Common myeloid progenitor, CD34-positive (primary cell): ENCODE measurements around the gene TRIOBP.

ENCODE experiments used
- CTCF ChIA-PET: fragments of 350-600 bp; sonication (Branson Sonifier 250); formaldehyde crosslinking; loops from one replicate; lab custom pipeline; 2021; ENCODE audit warnings: antibody characterized with exemption; lab: Charles Lee
- POLR2A ChIA-PET: fragments of 350-600 bp; sonication (Branson Sonifier 250); formaldehyde crosslinking; loops from one replicate; lab custom pipeline; 2021; ENCODE audit warnings: antibody characterized with exemption; lab: Charles Lee
- DNase-seq, 3 donors: peaks; one replicate each; pipeline versions ENCODE4 v3.0.0 to v3.0.0-alpha.2; 2013
- H3K27ac ChIP-seq, 2 experiments: 1 replicate in 1 of 2; 2 replicates in 1 of 2; pipeline ENCODE4 v1.7.0; 2013; ENCODE audit warnings: inconsistent platforms in 2 of 2, low read length in 2 of 2, mild to moderate bottlenecking in 2 of 2, low read depth in 1 of 2, moderate library complexity in 1 of 2; ENCODE audit not compliant: severe bottlenecking in 2 of 2, insufficient read depth in 1 of 2, poor library complexity in 1 of 2
- H3K27me3 ChIP-seq, 5 experiments: replicated peaks in 2 of 5; 1 replicate in 3 of 5; 2 replicates in 2 of 5; pipeline versions ENCODE4 v1.6.1 to v1.7.0; 2013; ENCODE audit warnings: low read length in 4 of 5, mild to moderate bottlenecking in 2 of 5, moderate library complexity in 2 of 5, inconsistent platforms in 1 of 5; ENCODE audit not compliant: insufficient read depth in 5 of 5, control insufficient read depth in 4 of 5
- H3K36me3 ChIP-seq, 4 experiments: 1 replicate in 2 of 4; 2 replicates in 2 of 4; pipeline versions ENCODE4 v1.6.1 to v1.7.0; 2013; ENCODE audit warnings: low read length in 3 of 4, control low read depth in 1 of 4, mild to moderate bottlenecking in 1 of 4; ENCODE audit not compliant: control insufficient read depth in 4 of 4, insufficient read depth in 4 of 4
- H3K4me1 ChIP-seq, 4 experiments: 1 replicate in 3 of 4; 2 replicates in 1 of 4; pipeline versions ENCODE4 v1.6.1 to v1.7.1; 2013; ENCODE audit warnings: low read length in 3 of 4, mild to moderate bottlenecking in 3 of 4, control low read depth in 1 of 4, inconsistent platforms in 1 of 4, moderate library complexity in 1 of 4; ENCODE audit not compliant: control insufficient read depth in 4 of 4, insufficient read depth in 4 of 4; ENCODE audit errors: control extremely low read depth in 1 of 4
- H3K4me3 ChIP-seq, 7 experiments: 1 replicate in 4 of 7; 2 replicates in 3 of 7; pipeline versions ENCODE4 v1.5.1 to v1.7.0; 2013; ENCODE audit warnings: mild to moderate bottlenecking in 7 of 7, low read length in 6 of 7, moderate library complexity in 6 of 7, inconsistent platforms in 2 of 7, low read depth in 2 of 7, control low read depth in 1 of 7; ENCODE audit not compliant: insufficient read depth in 4 of 7, control insufficient read depth in 1 of 7; ENCODE audit errors: extremely low read depth in 1 of 7
- H3K9me3 ChIP-seq, 5 experiments: 1 replicate in 4 of 5; 2 replicates in 1 of 5; pipeline versions ENCODE4 v1.6.1 to v1.7.1; 2013; ENCODE audit warnings: low read length in 4 of 5, mild to moderate bottlenecking in 2 of 5, inconsistent platforms in 1 of 5, low read depth in 1 of 5, moderate library complexity in 1 of 5; ENCODE audit not compliant: control insufficient read depth in 4 of 5, insufficient read depth in 2 of 5; ENCODE audit errors: control extremely low read depth in 1 of 5
- WGBS: methylation state at CpG from one replicate; pipeline ENCODE4 v1.1.5; 2013; ENCODE audit not compliant: insufficient coverage; 5-methylcytosine and 5-hydroxymethylcytosine counted together

Gene TRIOBP

DNA sequence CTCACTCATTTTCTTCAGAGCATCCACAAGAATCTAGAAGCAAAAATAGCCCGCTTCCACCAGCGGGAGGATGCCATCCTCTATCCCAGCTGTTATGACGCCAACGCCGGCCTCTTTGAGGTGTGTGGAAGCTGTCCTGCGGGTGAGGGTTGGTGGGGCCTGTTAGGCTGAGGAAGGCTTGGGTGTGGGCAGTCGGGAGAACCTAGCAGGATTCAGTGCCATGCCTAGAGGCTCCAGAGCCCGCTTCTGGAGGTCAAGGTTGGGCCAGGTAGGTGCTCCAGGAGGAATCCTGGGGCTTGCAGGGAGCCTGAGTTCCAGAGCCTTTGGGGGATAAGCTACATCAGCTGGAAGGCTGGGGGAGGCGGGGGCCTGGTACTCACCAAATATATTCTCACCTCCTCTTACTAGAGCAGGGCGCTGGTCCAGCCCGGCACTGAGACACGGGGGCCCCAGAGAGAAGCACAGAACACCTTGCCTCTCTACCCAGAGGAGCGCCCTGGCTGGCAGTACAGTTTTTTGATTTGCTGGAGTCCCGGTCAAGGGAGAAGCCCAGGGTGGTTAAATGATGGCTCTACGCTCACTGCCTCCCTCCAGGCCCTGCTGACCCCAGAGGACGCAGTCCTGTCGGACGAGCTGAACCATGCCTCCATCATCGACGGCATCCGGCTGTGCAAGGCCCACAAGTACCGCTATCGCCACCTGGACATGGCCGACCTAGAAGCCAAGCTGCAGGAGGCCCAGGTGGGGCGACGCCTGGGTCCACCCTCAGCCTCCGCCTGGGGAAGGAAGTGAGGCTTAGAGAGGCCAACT is 116.2 kb downstream of the TRIOBP start:
- no peak overlapping the region for H3K27ac ChIP-seq
- POLR2A ChIA-PET: no interaction called here
- H3K36me3 ChIP-seq: peaks cover 2 to 31% (median 23%) of the 10 kb centered on the region in 4 experiments
- H3K4me3 ChIP-seq: no peak overlapping the region
- CTCF ChIA-PET: interaction anchor here (7.0 to 9.3 kb wide), 2 partner anchors 14 to 50 kb away, joined by 39 to 142 read pairs; no protein-coding TSS in a partner anchor
- no peak for DNase-seq
- peaks cover 0 to under 1% (median 0%) of the 10 kb centered on the region in 5 experiments for H3K27me3 ChIP-seq
- 98% methylated on average over 24 of the region's 27 CpGs for WGBS
- peaks cover 2 to 20% (median 11%) of the 10 kb centered on the region in 4 experiments for H3K4me1 ChIP-seq
- no peaks in the 10 kb centered on the region for H3K9me3 ChIP-seq

DNA sequence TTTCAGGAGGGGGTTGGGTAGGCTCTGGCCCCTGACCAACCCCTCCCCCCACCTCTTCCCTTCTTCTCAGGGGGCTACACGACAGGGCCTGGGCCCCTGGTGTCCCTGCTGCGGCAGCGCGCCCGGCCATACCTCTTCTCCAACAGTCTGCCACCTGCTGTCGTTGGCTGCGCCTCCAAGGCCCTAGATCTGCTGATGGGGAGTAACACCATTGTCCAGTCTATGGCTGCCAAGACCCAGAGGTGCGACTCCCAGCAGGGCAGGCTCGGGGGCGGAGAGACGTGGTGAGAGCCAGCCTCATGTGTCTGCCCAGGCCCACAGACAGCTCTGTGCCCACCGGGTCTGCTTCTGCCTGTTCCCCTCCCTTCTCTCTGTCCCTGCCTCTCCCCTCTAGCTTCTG is 118.7 kb downstream of the TRIOBP start:
- Histone ChIP-seq H3K27ac (no peak overlapping the region), H3K36me3 (peaks cover 2 to 31% (median 23%) of the 10 kb centered on the region in 4 experiments), H3K4me3 (no peak overlapping the region), H3K27me3 (peaks cover 0 to 16% (median 5%) of the 10 kb centered on the region in 5 experiments), H3K4me1 (peaks cover 0 to 21% (median 17%) of the 10 kb centered on the region in 4 experiments), H3K9me3 (no peaks in the 10 kb centered on the region)
- CTCF ChIA-PET: interaction anchor here (1.0 to 9.3 kb wide), 6 partner anchors 7 to 71 kb away, joined by 3 to 142 read pairs (median 22); partner anchors contain the start of gene GCAT
- 98% methylated on average over 7 of the region's 12 CpGs for WGBS
- POLR2A ChIA-PET: no interaction called here
- no peak for DNase-seq

DNA sequence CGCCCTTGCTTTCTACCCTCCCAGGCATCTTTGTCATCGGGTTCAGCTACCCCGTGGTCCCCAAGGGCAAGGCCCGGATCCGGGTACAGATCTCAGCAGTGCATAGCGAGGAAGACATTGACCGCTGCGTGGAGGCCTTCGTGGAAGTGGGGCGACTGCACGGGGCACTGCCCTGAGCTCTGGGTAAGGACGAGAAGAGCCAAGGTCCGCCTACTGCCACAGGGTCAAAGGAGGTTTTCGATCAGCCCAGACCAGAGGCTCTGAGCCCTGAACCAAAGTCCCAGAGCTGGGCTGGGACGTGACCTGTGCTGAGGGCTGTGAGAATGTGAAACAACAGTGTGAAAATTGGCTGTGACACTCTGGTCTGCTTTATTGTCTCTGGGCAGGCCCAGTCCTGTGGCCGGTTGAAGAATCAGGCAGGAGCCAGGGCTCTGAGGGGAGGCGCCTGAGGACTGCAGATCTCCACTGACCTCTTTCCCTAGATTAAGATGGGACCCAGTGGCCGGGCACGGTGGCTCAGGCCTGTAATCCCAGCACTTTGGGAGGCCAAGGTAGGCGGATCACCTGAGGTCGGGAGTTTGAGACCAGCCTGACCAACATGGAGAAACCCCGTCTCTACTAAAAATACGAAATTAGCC is 119.8 kb downstream of the TRIOBP start:
- H3K4me1 ChIP-seq: peaks cover 0 to 21% (median 17%) of the 10 kb centered on the region in 4 experiments
- peaks cover 2 to 31% (median 23%) of the 10 kb centered on the region in 4 experiments for H3K36me3 ChIP-seq
- H3K27me3 ChIP-seq: peaks cover 0 to 16% (median 5%) of the 10 kb centered on the region in 5 experiments
- no peak overlapping the region for H3K27ac ChIP-seq
- ChIA-PET POLR2A (interaction anchor here (2.0 kb wide), 1 partner anchor 27 kb away, joined by 7 read pairs; the partner anchor contains the start of gene ANKRD54), CTCF (interaction anchor here (0.5 to 9.3 kb wide), 13 partner anchors 9 to 149 kb away, joined by 3 to 142 read pairs (median 10); partner anchors contain the start of genes ANKRD54 and GCAT)
- no peak for DNase-seq
- no peak overlapping the region for H3K4me3 ChIP-seq
- no peaks in the 10 kb centered on the region for H3K9me3 ChIP-seq
- 98% methylated on average over 18 of the region's 23 CpGs for WGBS

DNA sequence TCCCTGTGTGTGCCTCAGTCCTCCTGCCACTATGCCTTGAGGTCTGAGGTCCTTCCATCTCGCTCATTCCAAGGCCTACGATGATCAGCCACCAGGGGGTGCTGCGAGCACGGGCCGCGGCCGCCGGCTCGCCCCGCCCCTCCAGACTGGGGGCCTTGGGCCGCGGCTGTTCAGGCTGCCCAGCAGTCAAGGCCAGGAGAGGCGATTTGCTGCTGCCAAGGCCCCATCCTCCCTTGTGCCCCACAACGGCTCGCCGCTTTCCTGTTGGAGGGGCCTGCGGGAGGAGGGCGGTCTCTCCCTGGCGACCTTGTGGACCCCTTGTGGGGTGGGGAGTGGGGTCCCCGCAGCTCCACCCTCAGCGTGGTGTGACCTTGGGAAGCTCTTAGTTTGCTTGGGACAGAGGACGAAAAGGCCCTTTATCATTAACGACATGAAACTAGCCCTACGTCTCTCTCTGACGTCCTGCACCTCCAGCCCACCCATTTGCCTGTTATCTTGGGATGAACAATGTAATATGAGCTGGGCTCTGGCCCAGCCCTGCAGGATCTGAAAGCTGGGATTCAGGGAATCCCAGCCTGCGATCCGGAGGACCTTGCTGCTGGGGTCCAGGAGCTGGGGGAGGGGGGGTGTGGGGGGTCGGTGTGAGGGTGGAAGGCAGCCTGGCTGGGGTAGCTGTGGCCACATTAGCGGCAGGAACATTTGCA is 121.0 kb downstream of the TRIOBP start:
- no peak overlapping the region for H3K27ac ChIP-seq
- no peaks in the 10 kb centered on the region for H3K9me3 ChIP-seq
- DNase-seq: peak in 2 of 3 donors; percentile 71 to 77
- CTCF ChIA-PET: interaction anchor here (0.6 to 9.3 kb wide), 23 partner anchors 10 to 175 kb away, joined by 3 to 142 read pairs (median 6); partner anchors contain the start of genes ANKRD54 and GCAT
- H3K36me3 ChIP-seq: peaks cover 2 to 26% (median 18%) of the 10 kb centered on the region in 4 experiments
- peak overlapping the region in 6 of 7 experiments; percentile 8 to 70 (median 40) for H3K4me3 ChIP-seq
- peaks cover 0 to 16% (median 7%) of the 10 kb centered on the region in 5 experiments for H3K27me3 ChIP-seq
- 4% methylated on average over 9 of the region's 29 CpGs for WGBS
- POLR2A ChIA-PET: interaction anchor here (1.6 to 2.1 kb wide), 3 partner anchors 10 to 45 kb away, joined by 3 to 8 read pairs (median 7); partner anchors contain the start of genes ANKRD54 and GCAT
- H3K4me1 ChIP-seq: peaks cover 0 to 21% (median 17%) of the 10 kb centered on the region in 4 experiments

DNA sequence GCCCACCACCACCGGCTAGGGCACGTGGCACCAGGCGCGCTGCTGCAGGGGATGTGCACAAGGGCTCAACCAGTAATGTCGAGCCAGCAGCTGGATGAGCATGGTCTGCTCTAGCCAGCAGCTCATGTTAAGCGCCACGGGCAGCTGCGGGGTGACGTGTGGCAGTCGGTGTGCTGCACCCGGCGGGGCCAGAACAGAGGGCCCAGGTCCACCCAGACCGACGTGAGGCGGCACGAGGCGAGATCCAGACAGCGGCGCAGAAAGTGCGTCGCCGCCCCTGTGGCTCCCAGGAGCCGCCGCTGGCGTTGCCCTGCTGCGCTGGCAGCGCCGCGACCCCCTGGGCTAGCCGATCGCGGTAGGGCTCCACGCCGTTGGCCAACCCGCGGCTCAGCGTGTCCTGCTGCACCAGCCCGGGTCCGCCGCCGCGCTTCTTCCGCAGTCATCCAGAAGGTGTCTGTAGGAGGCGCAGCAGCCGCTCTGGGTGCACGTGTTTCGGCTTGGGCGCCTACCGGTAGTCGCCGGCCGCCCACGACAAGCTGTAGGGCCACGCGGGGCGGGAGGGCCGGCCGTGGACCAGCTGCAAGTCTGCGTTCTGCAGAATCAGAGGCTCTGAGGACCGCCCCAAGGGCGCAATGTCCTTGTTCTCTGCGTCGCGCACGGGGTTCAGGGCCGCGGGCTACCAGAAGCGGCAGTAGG is 121.7 kb downstream of the TRIOBP start:
- no peak overlapping the region for H3K27ac ChIP-seq
- WGBS: 4% methylated on average over 54 of the region's 68 CpGs
- POLR2A ChIA-PET: interaction anchor here (1.6 to 2.1 kb wide), 3 partner anchors 10 to 45 kb away, joined by 3 to 8 read pairs (median 7); partner anchors contain the start of genes ANKRD54 and GCAT
- peaks cover 2 to 21% (median 15%) of the 10 kb centered on the region in 4 experiments for H3K36me3 ChIP-seq
- DNase-seq: peak in 2 of 3 donors; percentile 78 to 84
- H3K4me1 ChIP-seq: peaks cover 0 to 21% (median 17%) of the 10 kb centered on the region in 4 experiments
- peak overlapping the region in 5 of 7 experiments; percentile 8 to 70 (median 54) for H3K4me3 ChIP-seq
- peaks cover 0 to 16% (median 7%) of the 10 kb centered on the region in 5 experiments for H3K27me3 ChIP-seq
- H3K9me3 ChIP-seq: no peaks in the 10 kb centered on the region
- CTCF ChIA-PET: interaction anchor here (0.6 to 9.3 kb wide), 25 partner anchors 9 to 175 kb away, joined by 3 to 142 read pairs (median 5); partner anchors contain the start of genes ANKRD54 and GCAT

DNA sequence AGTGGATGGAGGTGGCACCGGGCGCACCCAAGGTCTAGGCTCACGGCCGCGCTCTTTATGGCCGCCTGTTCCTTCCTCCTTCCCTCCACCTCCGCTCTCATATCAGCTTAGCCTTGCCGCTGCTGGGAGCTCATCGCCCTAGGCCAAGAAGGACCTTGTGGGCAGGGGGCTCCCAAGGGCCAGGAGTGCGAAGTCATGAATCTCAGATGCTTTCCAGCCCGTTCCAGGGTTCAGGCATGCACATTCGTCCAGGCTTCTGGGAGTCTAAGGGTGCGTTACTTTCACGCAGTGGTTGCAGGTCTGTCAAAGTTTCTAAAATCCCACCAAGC is 122.2 kb downstream of the TRIOBP start:
- DNase-seq: no peak
- 30% methylated on average over 14 of the region's 14 CpGs for WGBS
- POLR2A ChIA-PET: interaction anchor here (1.6 to 2.1 kb wide), 2 partner anchors 11 to 44 kb away, joined by 3 to 8 read pairs; partner anchors contain the start of gene GCAT
- CTCF ChIA-PET: interaction anchor here (0.8 to 9.3 kb wide), 12 partner anchors 8 to 176 kb away, joined by 3 to 142 read pairs (median 10); partner anchors contain the start of gene GCAT
- Histone ChIP-seq H3K36me3 (peaks cover 2 to 20% (median 15%) of the 10 kb centered on the region in 4 experiments), H3K27me3 (peaks cover 0 to 16% (median 7%) of the 10 kb centered on the region in 5 experiments), H3K9me3 (no peaks in the 10 kb centered on the region), H3K4me1 (peaks cover 0 to 25% (median 19%) of the 10 kb centered on the region in 4 experiments), H3K27ac (no peak overlapping the region), H3K4me3 (peak overlapping the region in 3 of 7 experiments; percentile 54 to 70 (median 56))
